K562 (cell line): ENCODE results near the gene AMFR. TPM values are rescaled to one million over a fixed set of nuclear protein-coding genes. Genes with fewer than 3 reads are reported as not detected.

ENCODE experiments used
- ARHGAP35 ChIP-seq: fragments of 450-650 bp; IDR thresholded peaks from 2 replicates; pipeline ENCODE4 v1.6.1; 2018; ENCODE audit not compliant: partially characterized antibody
- ARNT ChIP-seq, 2 experiments: fragments of 450-650 bp; IDR thresholded peaks; 2 replicates each; pipeline ENCODE4 v1.6.1; 2016; ENCODE audit warnings: mild to moderate bottlenecking in 1 of 2
- BACH1 ChIP-seq: fragments of 200-800 bp; sonication (Bioruptor generic); IDR thresholded peaks from 2 replicates; pipeline ENCODE4 v1.6.1; 2016; ENCODE audit warnings: missing genetic modification characterization, missing compliant biosample characterization
- C11orf30 ChIP-seq: fragments of 450-650 bp; IDR thresholded peaks from 2 replicates; pipeline ENCODE4 v1.6.1; 2016; ENCODE audit warnings: low read depth, mild to moderate bottlenecking
- CHD1 ChIP-seq: fragments of 200-600 bp; sonication (generic); IDR thresholded peaks from one replicate; pipeline ENCODE4 v1.6.1; 2012; ENCODE audit warnings: mild to moderate bottlenecking, moderate library complexity, low read length, inconsistent platforms
- CLOCK ChIP-seq: fragments of 250-450 bp; sonication (Bioruptor Pico); IDR thresholded peaks from 2 replicates; pipeline ENCODE4 v1.4.0; 2020; ENCODE audit warnings: mild to moderate bottlenecking, moderate library complexity, borderline replicate concordance
- FOSL1 ChIP-seq: fragments of 200-800 bp; sonication (Bioruptor generic); conservative IDR thresholded peaks from 2 replicates; pipeline ENCODE4 v1.6.1; 2016; ENCODE audit warnings: missing genetic modification characterization, missing compliant biosample characterization
- FOXA1 ChIP-seq: fragments of 450-650 bp; IDR thresholded peaks from 2 replicates; pipeline ENCODE4 v1.6.1; 2016; ENCODE audit warnings: mild to moderate bottlenecking, borderline replicate concordance
- FUS ChIP-seq: fragments of 200-400 bp; formaldehyde crosslinking; optimal IDR thresholded peaks from 2 replicates; pipeline ENCODE3; 2017; ENCODE audit warnings: low read depth, low read length
- HNRNPLL ChIP-seq: fragments of 200-400 bp; formaldehyde crosslinking; IDR thresholded peaks from 2 replicates; pipeline ENCODE4 v1.6.1; 2017; ENCODE audit warnings: low read length, low read depth, mild to moderate bottlenecking; ENCODE audit not compliant: poor library complexity, severe bottlenecking
- HOXB6 ChIP-seq: fragments of 250-450 bp; sonication (Bioruptor Pico); IDR thresholded peaks from 2 replicates; pipeline ENCODE4 v1.5.1; 2022; ENCODE audit warnings: mild to moderate bottlenecking, borderline replicate concordance
- IRF2 ChIP-seq: sonication (generic); formaldehyde crosslinking; IDR thresholded peaks from 2 replicates; pipeline ENCODE4 v1.8.1; 2022; ENCODE audit warnings: mild to moderate bottlenecking, missing genetic modification reagents
- LARP7 ChIP-seq: fragments of 450-650 bp; IDR thresholded peaks from 2 replicates; pipeline ENCODE4 v1.6.1; 2016
- MECOM ChIP-seq: fragments of 250-450 bp; sonication (Bioruptor Pico); IDR thresholded peaks from 2 replicates; pipeline ENCODE4 v1.8.0; 2022; ENCODE audit warnings: inconsistent platforms
- NCOA2 ChIP-seq, 2 experiments: fragments of 450-650 bp; IDR thresholded peaks; 2 replicates each; pipeline ENCODE4 v1.6.1; 2018; ENCODE audit warnings: mild to moderate bottlenecking in 2 of 2, moderate library complexity in 1 of 2; ENCODE audit not compliant: partially characterized antibody in 2 of 2
- OTX1 ChIP-seq: fragments of 450-650 bp; formaldehyde crosslinking; IDR thresholded peaks from 2 replicates; pipeline ENCODE4 v1.4.0; 2022; ENCODE audit warnings: mild to moderate bottlenecking
- POLR2AphosphoS5 ChIP-seq: IDR thresholded peaks from 2 replicates; pipeline ENCODE4 v1.6.1; 2011; ENCODE audit warnings: mild to moderate bottlenecking, low read depth, low read length, moderate library complexity; ENCODE audit not compliant: control insufficient read depth, insufficient read depth
- RAD51 ChIP-seq: fragments of 450-650 bp; IDR thresholded peaks from 2 replicates; pipeline ENCODE4 v1.7.1; 2016; ENCODE audit warnings: low read depth, mild to moderate bottlenecking, borderline replicate concordance
- RFX7 ChIP-seq: fragments of 250-450 bp; sonication (Bioruptor Pico); IDR thresholded peaks from 2 replicates; pipeline ENCODE4 v1.5.1; 2021; ENCODE audit warnings: mild to moderate bottlenecking
- SIRT6 ChIP-seq: IDR thresholded peaks from one replicate; pipeline ENCODE4 v1.6.1; 2012; ENCODE audit warnings: low read depth, mild to moderate bottlenecking, control low read depth, inconsistent platforms, low read length, moderate library complexity
- TARDBP ChIP-seq: fragments of 450-650 bp; IDR thresholded peaks from 2 replicates; pipeline ENCODE4 v1.6.1; 2016
- TEAD4 ChIP-seq, 2 experiments: sonication (generic) in 1 of 2; formaldehyde crosslinking in 1 of 2; IDR thresholded peaks; 2 replicates each; pipeline versions ENCODE4 v1.6.1 to v1.8.0; 2012 to 2022; ENCODE audit warnings: borderline replicate concordance in 1 of 2, inconsistent platforms in 1 of 2, low read length in 1 of 2, mild to moderate bottlenecking in 1 of 2, missing genetic modification reagents in 1 of 2
- ZNF282 ChIP-seq: sonication (generic); formaldehyde crosslinking; IDR thresholded peaks from 2 replicates; pipeline ENCODE4 v1.8.1; 2023; ENCODE audit warnings: missing genetic modification reagents
- ZNF586 ChIP-seq: fragments of 450-650 bp; formaldehyde crosslinking; conservative IDR thresholded peaks from 2 replicates; pipeline ENCODE4 v1.4.0; 2020; ENCODE audit warnings: mild to moderate bottlenecking, moderate library complexity
- ZNF589 ChIP-seq: fragments of 200-800 bp; sonication (Bioruptor generic); IDR thresholded peaks from 2 replicates; pipeline ENCODE4 v1.6.1; 2016; ENCODE audit warnings: low read depth, missing genetic modification characterization, missing compliant biosample characterization
- polyA plus RNA-seq, 8 experiments: library from polyadenylated mRNA; depleted of rRNA in 4 of 8; stranded (reverse) in 5 of 8; unstranded in 3 of 8; fragments of >200 nt; fragmentation: Nextera tagmentation in 2 of 8; fragmentation: Illumina TruSeq in 1 of 8; extraction: Ambion mirVana in 2 of 8; extraction: Trizol in 1 of 8; gene quantifications; 2 replicates each; pipeline versions ENCODE4 v1.2.1 to v1.2.3, GENCODE V29; 2011 to 2014; ENCODE audit warnings: inconsistent platforms in 1 of 8, missing spikeins in 1 of 8
- total RNA-seq, 7 experiments: library from RNA; depleted of rRNA in 6 of 7; stranded (reverse); fragments of >200 nt in 6 of 7; fragmentation: Illumina TruSeq in 2 of 7; extraction: Trizol in 2 of 7; gene quantifications; 2 replicates each; pipeline versions ENCODE4 v1.2.1 to v1.2.3, GENCODE V29; 2011 to 2021; ENCODE audit warnings: low replicate concordance in 1 of 7

Gene AMFR
- total and polyA plus RNA-seq, 9 of the 15 experiments (the other 6 are each of a cell fraction or from before 2014, with no cell fraction given), result 15.6 to 113 (median 58.4) TPM

GRCh38 chr16:56356276-56357240, 68.8 kb downstream of the AMFR start (continued):
- TF ChIP-seq MECOM (no peak), ZNF282 (CRISPR knock-in tag) (no peak), HNRNPLL (no peak), OTX1 (CRISPR knock-in tag) (no peak), CLOCK (CRISPR knock-in tag) (no peak), NCOA2 (IDR thresholded peaks at IDR 0.05; ENCODE audit: partially characterized antibody in 2 of 2) (no peak), ZNF586 (no peak), RAD51 (0 out of 2 replicates have a peak, but pooled peaks have one; percentile 10), CHD1 (no peak), ZNF589 (CRISPR knock-in tag) (no peak; the same call in 1 of the 2 replicates), ARHGAP35 (no peak), SIRT6 (no peak), ARNT (IDR thresholded peaks at IDR 0.05) (0 out of 4 replicates have a peak, but pooled peaks of 1 of the 2 experiments have one; percentile 17), RFX7 (CRISPR knock-in tag) (no peak), TEAD4 (IDR thresholded peaks at IDR 0.05; ENCODE audit: low read length) (0 out of 2 replicates have a peak, but pooled peaks have one; percentile 1), TEAD4 (CRISPR knock-in tag; IDR thresholded peaks at IDR 0.05; ENCODE audit: borderline replicate concordance) (no peak), POLR2AphosphoS5 (no peak; the same call in 1 of the 2 replicates), FOSL1 (no peak), TARDBP (no peak), IRF2 (CRISPR knock-in tag) (no peak), LARP7 (no peak), C11orf30 (no peak), FOXA1 (no peak), BACH1 (tag) (no peak), HOXB6 (no peak), FUS (no peak)
